Measurements from ENCODE around the gene SNORC. TPM values are rescaled to one million over a fixed set of nuclear protein-coding genes. Genes with fewer than 3 reads are reported as not detected.

SNORC gene
- total RNA-seq, 6 experiments from 2014 or later: 0.55 to 1.2 (median 0.67) TPM

GRCh38 chr2:232879618-232880494 is 9.8 kb downstream of the SNORC start:
- H3K4me3 Mint-ChIP-seq: no peak overlapping the region
- no peaks in the 10 kb centered on the region for H3K4me1 Mint-ChIP-seq (ENCODE audit: low read depth)
- H3K36me3 Mint-ChIP-seq (ENCODE audit: low read depth): no peaks in the 10 kb centered on the region
- peaks cover 9% of the 10 kb centered on the region for H3K27me3 Mint-ChIP-seq (ENCODE audit: insufficient read depth)
- no peak for DNase-seq
- TF ChIP-seq CTCF (IDR thresholded peaks at IDR 0.05): no peak
- no peaks in the 10 kb centered on the region for H3K9me3 Mint-ChIP-seq
- no peak overlapping the region for H3K27ac Mint-ChIP-seq

GRCh38 chr2:232880764-232881351 is 10.8 kb downstream of the SNORC start:
- Mint-ChIP-seq H3K4me1 (ENCODE audit: low read depth) (no peaks in the 10 kb centered on the region), H3K9me3 (no peaks in the 10 kb centered on the region), H3K36me3 (ENCODE audit: low read depth) (no peaks in the 10 kb centered on the region), H3K4me3 (no peak overlapping the region), H3K27me3 (ENCODE audit: insufficient read depth) (peaks cover 15% of the 10 kb centered on the region), H3K27ac (no peak overlapping the region)
- no peak for TF ChIP-seq CTCF (IDR thresholded peaks at IDR 0.05)
- DNase-seq: no peak

GRCh38 chr2:232882085-232882484 is 12.0 kb downstream of the SNORC start:
- Mint-ChIP-seq H3K4me1 (ENCODE audit: low read depth) (no peaks in the 10 kb centered on the region), H3K27ac (no peak overlapping the region), H3K27me3 (ENCODE audit: insufficient read depth) (peaks cover 18% of the 10 kb centered on the region), H3K4me3 (no peak overlapping the region), H3K36me3 (ENCODE audit: low read depth) (no peaks in the 10 kb centered on the region), H3K9me3 (no peaks in the 10 kb centered on the region)
- TF ChIP-seq CTCF (IDR thresholded peaks at IDR 0.05): no peak
- no peak for DNase-seq

- no peak for DNase-seq
- Mint-ChIP-seq H3K4me1 (ENCODE audit: low read depth) (no peaks in the 10 kb centered on the region), H3K27ac (no peak overlapping the region), H3K27me3 (ENCODE audit: insufficient read depth) (peaks cover 18% of the 10 kb centered on the region), H3K9me3 (no peaks in the 10 kb centered on the region), H3K36me3 (ENCODE audit: low read depth) (no peaks in the 10 kb centered on the region), H3K4me3 (no peak overlapping the region)
- no peak for TF ChIP-seq CTCF (IDR thresholded peaks at IDR 0.05)
Measured at GRCh38 chr2:232882505-232883115, 12.5 kb downstream of the SNORC start.

- Mint-ChIP-seq H3K4me3 (no peak overlapping the region), H3K36me3 (ENCODE audit: low read depth) (no peaks in the 10 kb centered on the region), H3K27me3 (ENCODE audit: insufficient read depth) (peaks cover 22% of the 10 kb centered on the region), H3K4me1 (ENCODE audit: low read depth) (no peaks in the 10 kb centered on the region), H3K27ac (no peak overlapping the region), H3K9me3 (no peaks in the 10 kb centered on the region)
- TF ChIP-seq CTCF (IDR thresholded peaks at IDR 0.05): no peak
- DNase-seq: no peak
Measured at GRCh38 chr2:232883116-232883721, 13.2 kb downstream of the SNORC start.

Data from HFFc6 (cell line).